Choroid plexus epithelial cell (primary cell): Measurements from ENCODE around the gene AMDHD1.

Experiments used
- DNase-seq: peaks from one replicate; pipeline ENCODE4 v3.0.0-alpha.2; 2010; ENCODE audit warnings: low read depth
- H3K4me3 ChIP-seq: 2 replicates; pipeline ENCODE4 v1.5.1; 2011; ENCODE audit warnings: low read depth, mild to moderate bottlenecking, control low read depth, low read length, moderate library complexity
- CTCF ChIP-seq: conservative IDR thresholded peaks from 2 replicates; pipeline ENCODE4 v1.5.1; 2011; ENCODE audit warnings: low read depth, mild to moderate bottlenecking, control low read depth, inconsistent platforms, low read length, moderate library complexity

The AMDHD1 gene

GRCh38 chr12:95990136-95990535, 47.0 kb downstream of the AMDHD1 start:
- H3K4me3 ChIP-seq: no peak overlapping the region
- no peak for TF ChIP-seq CTCF
- no peak for DNase-seq

GRCh38 chr12:95993907-95994306, 50.8 kb downstream of the AMDHD1 start:
- no peak for TF ChIP-seq CTCF
- no peak for DNase-seq
- no peak overlapping the region for H3K4me3 ChIP-seq

GRCh38 chr12:95994476-95994875, 51.3 kb downstream of the AMDHD1 start:
- no peak for DNase-seq
- H3K4me3 ChIP-seq: no peak overlapping the region
- no peak for TF ChIP-seq CTCF

- DNase-seq: no peak
- no peak overlapping the region for H3K4me3 ChIP-seq
- TF ChIP-seq CTCF: no peak
Observed at GRCh38 chr12:95995238-95996031, 52.3 kb downstream of the AMDHD1 start.

GRCh38 chr12:95996034-95996658, 53.0 kb downstream of the AMDHD1 start, which contains the start of gene HAL:
TSS of gene HAL (minus strand) at chr12:95996344. CDS start at chr12:95995910, 434 bp downstream.
- TF ChIP-seq CTCF: no peak
- no peak within 1 kb of the TSS for H3K4me3 ChIP-seq
- no peak for DNase-seq

GRCh38 chr12:95997276-95997675, 54.1 kb downstream of the AMDHD1 start:
- no peak for TF ChIP-seq CTCF
- no peak overlapping the region for H3K4me3 ChIP-seq
- no peak for DNase-seq
